HepG2 (cell line): Measurements from ENCODE around the gene SLC36A2. TPM values are rescaled to one million over a fixed set of nuclear protein-coding genes. Genes with fewer than 3 reads are reported as not detected.

ENCODE experiments used
- ATAC-seq: fragments of 200-7000 bp; cut with Tn5 transposase; 3 replicates; pipeline ENCODE4 v1.9.1; 2020; ENCODE audit warnings: mild to moderate bottlenecking, moderate library complexity
- BruUV-seq: library from RNA; stranded (reverse); fragments of 400-500 nt; replicated peaks from 2 replicates; lab custom pipeline; 2021; lab: Mats Ljungman, UMichigan
- CTCF ChIA-PET: fragments of 300-600 bp; formaldehyde crosslinking; extraction: SDS; loops from one replicate; lab custom pipeline; 2021; ENCODE audit warnings: low total read pairs, inconsistent platforms, low intra/inter-chr PET ratio; lab: Yijun Ruan, JAX
- POLR2A ChIA-PET: fragments of 350-600 bp; sonication (Branson Sonifier 250); formaldehyde crosslinking; loops from one replicate; lab custom pipeline; 2020; ENCODE audit warnings: antibody characterized with exemption, inconsistent platforms; lab: Yijun Ruan, JAX
- DNase-seq: peaks from one replicate; pipeline ENCODE4 v3.0.0-alpha.2; 2015; ENCODE audit warnings: low spot score
- FAIRE-seq: peaks from 3 replicates; lab custom pipeline; 2011; peaks lifted over from hg19 to GRCh38; lab: Jason Lieb, UNC
- H2AFZ ChIP-seq: one replicate; pipeline ENCODE4 v1.6.1; 2011; ENCODE audit warnings: low read length, inconsistent platforms
- H3K27ac ChIP-seq: fragments of 300-600 bp; 3 replicates; pipeline ENCODE4 v1.8.0; 2011; ENCODE audit warnings: mixed run types, mild to moderate bottlenecking, mixed read lengths, low read length, inconsistent platforms; ENCODE audit not compliant: insufficient read depth; ENCODE audit errors: extremely low read length
- H3K27me3 ChIP-seq, 2 experiments: fragments of 200-600 bp in 1 of 2; 2 replicates in 1 of 2; 3 replicates in 1 of 2; pipeline versions ENCODE4 v1.6.0 to v1.8.0; 2011; ENCODE audit warnings: low read length in 2 of 2, mild to moderate bottlenecking in 2 of 2, moderate library complexity in 2 of 2, inconsistent platforms in 1 of 2; ENCODE audit not compliant: insufficient read depth in 2 of 2, control insufficient read depth in 1 of 2
- H3K36me3 ChIP-seq, 2 experiments: fragments of 200-600 bp in 1 of 2; replicated peaks in 1 of 2; 2 replicates in 1 of 2; 3 replicates in 1 of 2; pipeline versions ENCODE4 v1.5.1 to v1.8.0; 2011; ENCODE audit warnings: low read length in 2 of 2, inconsistent platforms in 1 of 2; ENCODE audit not compliant: insufficient read depth in 2 of 2, control insufficient read depth in 1 of 2
- H3K4me1 ChIP-seq: 2 replicates; pipeline ENCODE4 v1.5.1; 2012; ENCODE audit warnings: low read length, inconsistent platforms; ENCODE audit not compliant: insufficient read depth
- H3K4me2 ChIP-seq: 2 replicates; pipeline ENCODE4 v1.6.0; 2011; ENCODE audit warnings: low read depth, low read length, inconsistent platforms
- H3K4me3 ChIP-seq, 3 experiments: fragments of 200-600 bp in 1 of 3; sonication (generic), shearing (Covaris generic) in 1 of 3; replicated peaks in 1 of 3; 2 replicates each; pipeline ENCODE4 v1.5.1; 2011 to 2016; ENCODE audit warnings: low read length in 3 of 3, inconsistent platforms in 2 of 3, low read depth in 2 of 3, mild to moderate bottlenecking in 2 of 3, control low read depth in 1 of 3, mixed read lengths in 1 of 3; ENCODE audit not compliant: insufficient read depth in 1 of 3
- H3K79me2 ChIP-seq: one replicate; pipeline ENCODE4 v1.6.1; 2011; ENCODE audit warnings: low read length, inconsistent platforms; ENCODE audit not compliant: insufficient read depth
- H3K9ac ChIP-seq: 2 replicates; pipeline ENCODE4 v1.6.0; 2011; ENCODE audit warnings: mild to moderate bottlenecking, low read depth, low read length, inconsistent platforms; ENCODE audit not compliant: insufficient read depth
- H3K9me3 ChIP-seq: 2 replicates; pipeline ENCODE4 v1.5.1; 2012; ENCODE audit warnings: mild to moderate bottlenecking, low read length
- H4K20me1 ChIP-seq: 2 replicates; pipeline ENCODE4 v1.6.0; 2011; ENCODE audit warnings: inconsistent platforms, mild to moderate bottlenecking, low read length, moderate library complexity; ENCODE audit not compliant: insufficient read depth
- STAG1 ChIP-seq: sonication (generic); formaldehyde crosslinking; IDR thresholded peaks from 2 replicates; pipeline ENCODE4 v1.4.0; 2020; ENCODE audit warnings: missing genetic modification reagents
- ZFP41 ChIP-seq: sonication (generic); formaldehyde crosslinking; IDR thresholded peaks from 2 replicates; pipeline ENCODE4 v1.4.0; 2020; ENCODE audit warnings: mild to moderate bottlenecking, missing genetic modification reagents, borderline replicate concordance
- ZNF24 ChIP-seq: fragments of 450-650 bp; IDR thresholded peaks from 2 replicates; pipeline ENCODE4 v1.6.1; 2017; ENCODE audit warnings: antibody characterized with exemption, mild to moderate bottlenecking
- ZNF570 ChIP-seq: sonication (generic); formaldehyde crosslinking; IDR thresholded peaks from 2 replicates; pipeline ENCODE4 v1.4.0; 2020; ENCODE audit warnings: mild to moderate bottlenecking, missing genetic modification reagents, borderline replicate concordance
- WGBS: methylation state at CpG from one replicate; pipeline ENCODE4 v1.1.6; 2017; ENCODE audit warnings: low lambda C conversion rate; 5-methylcytosine and 5-hydroxymethylcytosine counted together
- in situ Hi-C: cut with HindIII; loops from 2 replicates; pipeline ENCODE4 v1.10.0; 2017; ENCODE audit warnings: low pct_unique_long_range_greater_than_20kb; ENCODE audit not compliant: extremely low pct_ligation_motif_present
- intact Hi-C: fragments of 100-400 bp; cut with micrococcal nuclease; formaldehyde crosslinking; loops from one replicate; pipeline ENCODE4 v1.10.0; 2022; ENCODE audit not compliant: unreplicated experiment
- polyA plus RNA-seq, 8 experiments: library from polyadenylated mRNA; depleted of rRNA in 3 of 8; stranded (reverse) in 7 of 8; unstranded in 1 of 8; fragments of >200 nt; fragmentation: Illumina TruSeq in 4 of 8; extraction: Trizol in 4 of 8; gene quantifications; 2 replicates each; pipeline versions ENCODE4 v1.2.1 to v1.2.3, GENCODE V29; 2011 to 2016; ENCODE audit warnings: low read depth in 4 of 8, missing spikeins in 1 of 8, mixed read lengths in 1 of 8; ENCODE audit not compliant: insufficient read depth in 1 of 8
- total RNA-seq, 5 experiments: library from RNA; depleted of rRNA; stranded (reverse); fragments of >200 nt; fragmentation: Illumina TruSeq; extraction: Trizol; gene quantifications; 2 replicates each; pipeline ENCODE4 v1.2.3, GENCODE V29; 2016; ENCODE audit warnings: low read depth in 1 of 5
- TF ChIP-seq, protein P1 (sequence below): sonication (generic); formaldehyde crosslinking; IDR thresholded peaks from 2 replicates; pipeline ENCODE4 v1.5.0; 2020; ENCODE audit warnings: missing genetic modification reagents
- TF ChIP-seq, protein P2 (sequence below): sonication (generic); formaldehyde crosslinking; conservative IDR thresholded peaks from 2 replicates; pipeline ENCODE4 v1.5.0; 2020; ENCODE audit warnings: missing genetic modification reagents
- TF ChIP-seq, protein P3 (sequence below): sonication (generic); formaldehyde crosslinking; IDR thresholded peaks from 2 replicates; pipeline ENCODE4 v1.5.0; 2020; ENCODE audit warnings: mild to moderate bottlenecking, missing genetic modification reagents, moderate library complexity
- TF ChIP-seq, protein P4 (sequence below): IDR thresholded peaks from 2 replicates; pipeline ENCODE4 v1.6.1; 2016; ENCODE audit warnings: low read depth, missing genetic modification reagents, missing compliant biosample characterization

SLC36A2 gene
- total and polyA plus RNA-seq, 2 of the 13 experiments (the other 11 are each of a cell fraction or from before 2014, with no cell fraction given), result 0.03 TPM; not detected in 1

DNA sequence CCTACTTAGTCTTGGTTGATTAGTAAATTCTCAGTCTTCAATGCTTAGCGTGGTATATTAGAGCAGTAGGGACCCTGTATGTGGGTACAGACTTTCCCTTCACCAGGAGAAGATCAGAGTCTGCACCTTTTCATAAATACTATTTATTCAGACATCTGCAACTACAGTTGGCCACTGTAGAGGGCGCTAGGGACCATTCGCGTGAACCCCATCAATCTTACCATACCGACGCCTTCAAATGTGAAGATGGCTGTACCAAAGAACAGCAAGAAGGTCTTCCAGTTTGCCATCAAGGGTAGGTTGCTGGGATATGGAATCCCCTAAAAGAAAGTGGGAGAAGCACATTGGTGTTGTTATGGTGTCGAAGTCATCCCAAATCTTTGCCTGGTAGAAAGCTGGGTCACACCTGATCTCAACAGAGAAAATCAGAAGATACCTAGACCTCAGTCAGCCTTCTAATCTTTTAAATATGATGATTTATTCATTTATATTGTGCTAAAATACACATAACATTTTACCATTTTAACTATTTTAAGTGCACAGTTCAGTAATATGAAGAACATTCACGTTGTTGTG, 62.9 kb downstream of the SLC36A2 start:
- Histone ChIP-seq H3K27me3 (peaks cover 0 to 4% of the 10 kb centered on the region in 2 experiments; a peak in 1 of 5 replicates), H3K4me1 (no peaks in the 10 kb centered on the region), H3K36me3 (no peaks in the 10 kb centered on the region), H3K4me3 (no peak overlapping the region), H3K9ac (no peak overlapping the region), H3K79me2 (no peaks in the 10 kb centered on the region), H3K27ac (no peak overlapping the region), H4K20me1 (no peaks in the 10 kb centered on the region), H3K9me3 (no peaks in the 10 kb centered on the region), H3K4me2 (no peak overlapping the region), H2AFZ (no peak overlapping the region)
- in situ Hi-C loops (no loop called here), intact Hi-C loops (no loop called here)
- ATAC-seq (no peak), DNase-seq (no peak), FAIRE-seq (no peak)
- CTCF ChIA-PET, result no interaction called here
- WGBS, result 1% methylated on average over 8 of the region's 8 CpGs
- TF ChIP-seq, protein P1, sequence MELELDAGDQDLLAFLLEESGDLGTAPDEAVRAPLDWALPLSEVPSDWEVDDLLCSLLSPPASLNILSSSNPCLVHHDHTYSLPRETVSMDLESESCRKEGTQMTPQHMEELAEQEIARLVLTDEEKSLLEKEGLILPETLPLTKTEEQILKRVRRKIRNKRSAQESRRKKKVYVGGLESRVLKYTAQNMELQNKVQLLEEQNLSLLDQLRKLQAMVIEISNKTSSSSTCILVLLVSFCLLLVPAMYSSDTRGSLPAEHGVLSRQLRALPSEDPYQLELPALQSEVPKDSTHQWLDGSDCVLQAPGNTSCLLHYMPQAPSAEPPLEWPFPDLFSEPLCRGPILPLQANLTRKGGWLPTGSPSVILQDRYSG (CRISPR knock-in tag), result no peak
- no peak for TF ChIP-seq ZFP41 (CRISPR knock-in tag)
- TF ChIP-seq, protein P2, sequence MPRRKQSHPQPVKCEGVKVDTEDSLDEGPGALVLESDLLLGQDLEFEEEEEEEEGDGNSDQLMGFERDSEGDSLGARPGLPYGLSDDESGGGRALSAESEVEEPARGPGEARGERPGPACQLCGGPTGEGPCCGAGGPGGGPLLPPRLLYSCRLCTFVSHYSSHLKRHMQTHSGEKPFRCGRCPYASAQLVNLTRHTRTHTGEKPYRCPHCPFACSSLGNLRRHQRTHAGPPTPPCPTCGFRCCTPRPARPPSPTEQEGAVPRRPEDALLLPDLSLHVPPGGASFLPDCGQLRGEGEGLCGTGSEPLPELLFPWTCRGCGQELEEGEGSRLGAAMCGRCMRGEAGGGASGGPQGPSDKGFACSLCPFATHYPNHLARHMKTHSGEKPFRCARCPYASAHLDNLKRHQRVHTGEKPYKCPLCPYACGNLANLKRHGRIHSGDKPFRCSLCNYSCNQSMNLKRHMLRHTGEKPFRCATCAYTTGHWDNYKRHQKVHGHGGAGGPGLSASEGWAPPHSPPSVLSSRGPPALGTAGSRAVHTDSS (CRISPR knock-in tag), result no peak
- TF ChIP-seq, protein P3, sequence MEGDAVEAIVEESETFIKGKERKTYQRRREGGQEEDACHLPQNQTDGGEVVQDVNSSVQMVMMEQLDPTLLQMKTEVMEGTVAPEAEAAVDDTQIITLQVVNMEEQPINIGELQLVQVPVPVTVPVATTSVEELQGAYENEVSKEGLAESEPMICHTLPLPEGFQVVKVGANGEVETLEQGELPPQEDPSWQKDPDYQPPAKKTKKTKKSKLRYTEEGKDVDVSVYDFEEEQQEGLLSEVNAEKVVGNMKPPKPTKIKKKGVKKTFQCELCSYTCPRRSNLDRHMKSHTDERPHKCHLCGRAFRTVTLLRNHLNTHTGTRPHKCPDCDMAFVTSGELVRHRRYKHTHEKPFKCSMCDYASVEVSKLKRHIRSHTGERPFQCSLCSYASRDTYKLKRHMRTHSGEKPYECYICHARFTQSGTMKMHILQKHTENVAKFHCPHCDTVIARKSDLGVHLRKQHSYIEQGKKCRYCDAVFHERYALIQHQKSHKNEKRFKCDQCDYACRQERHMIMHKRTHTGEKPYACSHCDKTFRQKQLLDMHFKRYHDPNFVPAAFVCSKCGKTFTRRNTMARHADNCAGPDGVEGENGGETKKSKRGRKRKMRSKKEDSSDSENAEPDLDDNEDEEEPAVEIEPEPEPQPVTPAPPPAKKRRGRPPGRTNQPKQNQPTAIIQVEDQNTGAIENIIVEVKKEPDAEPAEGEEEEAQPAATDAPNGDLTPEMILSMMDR (CRISPR knock-in tag), result peak; percentile 52
- 0 out of 2 replicates have a peak, but pooled peaks have one; percentile 12 for TF ChIP-seq STAG1 (CRISPR knock-in tag)
- no peak for TF ChIP-seq ZNF570 (CRISPR knock-in tag)
- TF ChIP-seq ZNF24, result no peak
- TF ChIP-seq, protein P4, sequence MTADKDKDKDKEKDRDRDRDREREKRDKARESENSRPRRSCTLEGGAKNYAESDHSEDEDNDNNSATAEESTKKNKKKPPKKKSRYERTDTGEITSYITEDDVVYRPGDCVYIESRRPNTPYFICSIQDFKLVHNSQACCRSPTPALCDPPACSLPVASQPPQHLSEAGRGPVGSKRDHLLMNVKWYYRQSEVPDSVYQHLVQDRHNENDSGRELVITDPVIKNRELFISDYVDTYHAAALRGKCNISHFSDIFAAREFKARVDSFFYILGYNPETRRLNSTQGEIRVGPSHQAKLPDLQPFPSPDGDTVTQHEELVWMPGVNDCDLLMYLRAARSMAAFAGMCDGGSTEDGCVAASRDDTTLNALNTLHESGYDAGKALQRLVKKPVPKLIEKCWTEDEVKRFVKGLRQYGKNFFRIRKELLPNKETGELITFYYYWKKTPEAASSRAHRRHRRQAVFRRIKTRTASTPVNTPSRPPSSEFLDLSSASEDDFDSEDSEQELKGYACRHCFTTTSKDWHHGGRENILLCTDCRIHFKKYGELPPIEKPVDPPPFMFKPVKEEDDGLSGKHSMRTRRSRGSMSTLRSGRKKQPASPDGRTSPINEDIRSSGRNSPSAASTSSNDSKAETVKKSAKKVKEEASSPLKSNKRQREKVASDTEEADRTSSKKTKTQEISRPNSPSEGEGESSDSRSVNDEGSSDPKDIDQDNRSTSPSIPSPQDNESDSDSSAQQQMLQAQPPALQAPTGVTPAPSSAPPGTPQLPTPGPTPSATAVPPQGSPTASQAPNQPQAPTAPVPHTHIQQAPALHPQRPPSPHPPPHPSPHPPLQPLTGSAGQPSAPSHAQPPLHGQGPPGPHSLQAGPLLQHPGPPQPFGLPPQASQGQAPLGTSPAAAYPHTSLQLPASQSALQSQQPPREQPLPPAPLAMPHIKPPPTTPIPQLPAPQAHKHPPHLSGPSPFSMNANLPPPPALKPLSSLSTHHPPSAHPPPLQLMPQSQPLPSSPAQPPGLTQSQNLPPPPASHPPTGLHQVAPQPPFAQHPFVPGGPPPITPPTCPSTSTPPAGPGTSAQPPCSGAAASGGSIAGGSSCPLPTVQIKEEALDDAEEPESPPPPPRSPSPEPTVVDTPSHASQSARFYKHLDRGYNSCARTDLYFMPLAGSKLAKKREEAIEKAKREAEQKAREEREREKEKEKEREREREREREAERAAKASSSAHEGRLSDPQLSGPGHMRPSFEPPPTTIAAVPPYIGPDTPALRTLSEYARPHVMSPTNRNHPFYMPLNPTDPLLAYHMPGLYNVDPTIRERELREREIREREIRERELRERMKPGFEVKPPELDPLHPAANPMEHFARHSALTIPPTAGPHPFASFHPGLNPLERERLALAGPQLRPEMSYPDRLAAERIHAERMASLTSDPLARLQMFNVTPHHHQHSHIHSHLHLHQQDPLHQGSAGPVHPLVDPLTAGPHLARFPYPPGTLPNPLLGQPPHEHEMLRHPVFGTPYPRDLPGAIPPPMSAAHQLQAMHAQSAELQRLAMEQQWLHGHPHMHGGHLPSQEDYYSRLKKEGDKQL (CRISPR knock-in tag), result no peak
- BruUV-seq, result no TSS peak
- POLR2A ChIA-PET, result no interaction called here
